Prostate gland (tissue), 2 donors: Measurements from ENCODE around the gene PALM.

Experiments used
- POLR2A ChIP-seq: fragments of 450-650 bp; IDR thresholded peaks from one replicate; pipeline ENCODE4 v1.6.1; 2016; ENCODE audit warnings: antibody characterized with exemption, mild to moderate bottlenecking
- TF ChIP-seq, protein P1 (sequence below), 4 experiments: fragments of 200-600 bp in 2 of 4; fragments of 450-650 bp in 2 of 4; sonication (generic) in 2 of 4; IDR thresholded peaks; 1 replicate in 3 of 4; 2 replicates in 1 of 4; pipeline ENCODE4 v1.5.1; 2016 to 2019; ENCODE audit warnings: antibody characterized with exemption in 4 of 4, mild to moderate bottlenecking in 2 of 4, moderate library complexity in 2 of 4

GRCh38 chr19:737591-738093 is 28.9 kb downstream of the PALM start:
- TF ChIP-seq, protein P1, sequence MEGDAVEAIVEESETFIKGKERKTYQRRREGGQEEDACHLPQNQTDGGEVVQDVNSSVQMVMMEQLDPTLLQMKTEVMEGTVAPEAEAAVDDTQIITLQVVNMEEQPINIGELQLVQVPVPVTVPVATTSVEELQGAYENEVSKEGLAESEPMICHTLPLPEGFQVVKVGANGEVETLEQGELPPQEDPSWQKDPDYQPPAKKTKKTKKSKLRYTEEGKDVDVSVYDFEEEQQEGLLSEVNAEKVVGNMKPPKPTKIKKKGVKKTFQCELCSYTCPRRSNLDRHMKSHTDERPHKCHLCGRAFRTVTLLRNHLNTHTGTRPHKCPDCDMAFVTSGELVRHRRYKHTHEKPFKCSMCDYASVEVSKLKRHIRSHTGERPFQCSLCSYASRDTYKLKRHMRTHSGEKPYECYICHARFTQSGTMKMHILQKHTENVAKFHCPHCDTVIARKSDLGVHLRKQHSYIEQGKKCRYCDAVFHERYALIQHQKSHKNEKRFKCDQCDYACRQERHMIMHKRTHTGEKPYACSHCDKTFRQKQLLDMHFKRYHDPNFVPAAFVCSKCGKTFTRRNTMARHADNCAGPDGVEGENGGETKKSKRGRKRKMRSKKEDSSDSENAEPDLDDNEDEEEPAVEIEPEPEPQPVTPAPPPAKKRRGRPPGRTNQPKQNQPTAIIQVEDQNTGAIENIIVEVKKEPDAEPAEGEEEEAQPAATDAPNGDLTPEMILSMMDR (IDR thresholded peaks at IDR 0.05), result peak in 3 of 4 experiments; percentile 22 to 50 (median 48)
- TF ChIP-seq POLR2A, result no peak
